GM12878 (cell line): Measurements from ENCODE around the gene WDR45B.

ENCODE experiments used
- CTCF ChIP-seq, 3 experiments: IDR thresholded peaks in 2 of 3; conservative IDR thresholded peaks in 1 of 3; 2 replicates each; pipeline ENCODE4 v1.5.1; 2011; ENCODE audit warnings: low read depth in 3 of 3, low read length in 3 of 3, mild to moderate bottlenecking in 3 of 3, control low read depth in 2 of 3, moderate library complexity in 2 of 3, inconsistent platforms in 1 of 3, mixed read lengths in 1 of 3; ENCODE audit not compliant: control insufficient read depth in 2 of 3, insufficient read depth in 1 of 3; ENCODE audit errors: extremely low read depth in 1 of 3
- EP300 ChIP-seq, 2 experiments: fragments of 150-350 bp in 1 of 2; IDR thresholded peaks; 2 replicates each; pipeline ENCODE4 v1.6.1; 2011 to 2012; ENCODE audit warnings: low read depth in 2 of 2, low read length in 2 of 2, borderline replicate concordance in 1 of 2, improper control_type of control experiment in 1 of 2, inconsistent platforms in 1 of 2; ENCODE audit not compliant: control insufficient read depth in 1 of 2
- JUNB ChIP-seq: IDR thresholded peaks from 2 replicates; pipeline ENCODE4 v1.6.1; 2016; ENCODE audit warnings: antibody characterized with exemption, mild to moderate bottlenecking
- POU2F2 ChIP-seq: IDR thresholded peaks from 3 replicates; pipeline ENCODE4 v1.6.1; 2011; ENCODE audit warnings: low read depth, mild to moderate bottlenecking, low read length, borderline replicate concordance
- PRDM15 ChIP-seq: fragments of 450-650 bp; formaldehyde crosslinking; IDR thresholded peaks from 2 replicates; pipeline ENCODE4 v1.4.0; 2020; ENCODE audit warnings: mild to moderate bottlenecking, moderate library complexity
- TCF12 ChIP-seq: IDR thresholded peaks from 2 replicates; pipeline ENCODE4 v1.6.1; 2011; ENCODE audit warnings: low read depth, mild to moderate bottlenecking, low read length
- TCF7 ChIP-seq: IDR thresholded peaks from 2 replicates; pipeline ENCODE4 v1.6.1; 2014; ENCODE audit warnings: antibody characterized with exemption, borderline replicate concordance

GRCh38 chr17:82616021-82616711, 32.1 kb downstream of the WDR45B start:
- TF ChIP-seq TCF7 (no peak), EP300 (IDR thresholded peaks at IDR 0.05; ENCODE audit: borderline replicate concordance in 1 of 2, control insufficient read depth in 1 of 2, low read depth in 2 of 2, low read length in 2 of 2) (no peak), TCF12 (no peak), JUNB (no peak), POU2F2 (no peak), CTCF (IDR thresholded peaks at IDR 0.05 in 2 of 3, conservative IDR thresholded peaks at IDR 0.05 in 1 of 3; ENCODE audit: control insufficient read depth in 2 of 3, extremely low read depth in 1 of 3, insufficient read depth in 1 of 3, low read depth in 3 of 3, low read length in 3 of 3) (no peak), PRDM15 (CRISPR knock-in tag) (no peak)
